ENCODE measurements around the gene NFAM1.

The NFAM1 gene

DNA sequence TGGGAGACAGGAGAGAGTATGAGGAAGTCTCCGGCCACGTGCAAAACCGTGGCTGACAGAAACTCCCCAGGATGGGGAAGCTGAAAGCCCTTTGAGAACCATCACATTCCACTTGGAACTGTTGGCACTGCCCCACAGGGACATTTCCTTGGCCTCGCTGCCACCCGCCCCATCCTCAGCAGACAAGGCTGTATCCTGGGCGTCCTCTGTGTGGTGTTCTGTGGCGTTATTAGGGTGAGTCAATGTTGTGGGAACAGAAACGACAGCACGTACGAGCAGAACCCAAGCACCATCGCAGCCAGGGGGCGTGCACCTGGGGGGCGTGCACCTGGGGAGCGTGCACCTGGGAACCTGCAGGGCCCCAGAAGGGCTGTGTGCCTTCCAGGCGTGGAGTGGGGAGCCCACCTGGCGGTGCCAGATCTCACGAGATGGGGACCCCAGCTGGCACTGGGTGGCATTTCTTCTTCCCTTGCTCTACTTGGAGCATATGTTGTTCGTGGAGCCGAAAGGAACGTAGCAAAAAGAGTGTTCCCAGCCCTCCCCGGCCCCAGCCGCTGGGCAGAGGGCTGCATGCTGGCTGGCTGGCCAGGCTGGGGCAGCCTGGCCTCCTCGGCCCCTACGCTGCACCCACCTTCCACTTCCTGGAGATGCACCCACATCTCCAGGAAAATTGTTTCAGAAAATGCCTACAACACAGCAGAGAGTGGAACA is 35.4 kb downstream of the NFAM1 start:
- TF ChIP-seq, protein P1, sequence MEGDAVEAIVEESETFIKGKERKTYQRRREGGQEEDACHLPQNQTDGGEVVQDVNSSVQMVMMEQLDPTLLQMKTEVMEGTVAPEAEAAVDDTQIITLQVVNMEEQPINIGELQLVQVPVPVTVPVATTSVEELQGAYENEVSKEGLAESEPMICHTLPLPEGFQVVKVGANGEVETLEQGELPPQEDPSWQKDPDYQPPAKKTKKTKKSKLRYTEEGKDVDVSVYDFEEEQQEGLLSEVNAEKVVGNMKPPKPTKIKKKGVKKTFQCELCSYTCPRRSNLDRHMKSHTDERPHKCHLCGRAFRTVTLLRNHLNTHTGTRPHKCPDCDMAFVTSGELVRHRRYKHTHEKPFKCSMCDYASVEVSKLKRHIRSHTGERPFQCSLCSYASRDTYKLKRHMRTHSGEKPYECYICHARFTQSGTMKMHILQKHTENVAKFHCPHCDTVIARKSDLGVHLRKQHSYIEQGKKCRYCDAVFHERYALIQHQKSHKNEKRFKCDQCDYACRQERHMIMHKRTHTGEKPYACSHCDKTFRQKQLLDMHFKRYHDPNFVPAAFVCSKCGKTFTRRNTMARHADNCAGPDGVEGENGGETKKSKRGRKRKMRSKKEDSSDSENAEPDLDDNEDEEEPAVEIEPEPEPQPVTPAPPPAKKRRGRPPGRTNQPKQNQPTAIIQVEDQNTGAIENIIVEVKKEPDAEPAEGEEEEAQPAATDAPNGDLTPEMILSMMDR (IDR thresholded peaks at IDR 0.05), result no peak
- H2AFZ ChIP-seq, result no peak overlapping the region
- no peak overlapping the region for H3K4me3 ChIP-seq (ENCODE audit: low read depth, low read length)
- H3K79me2 ChIP-seq, result no peaks in the 10 kb centered on the region
- H3K36me3 ChIP-seq (ENCODE audit: control insufficient read depth, insufficient read depth, low read length), result no peaks in the 10 kb centered on the region
- no peaks in the 10 kb centered on the region for H3K27me3 ChIP-seq (ENCODE audit: control insufficient read depth, insufficient read depth, low read length)
- no peaks in the 10 kb centered on the region for H3K4me1 ChIP-seq
- H3K27ac ChIP-seq, result no peak overlapping the region
- H3K9me3 ChIP-seq (ENCODE audit: control insufficient read depth, low read length), result no peaks in the 10 kb centered on the region
- no peak overlapping the region for H3K9ac ChIP-seq
- H3K4me2 ChIP-seq (ENCODE audit: low read length), result no peak overlapping the region

DNA sequence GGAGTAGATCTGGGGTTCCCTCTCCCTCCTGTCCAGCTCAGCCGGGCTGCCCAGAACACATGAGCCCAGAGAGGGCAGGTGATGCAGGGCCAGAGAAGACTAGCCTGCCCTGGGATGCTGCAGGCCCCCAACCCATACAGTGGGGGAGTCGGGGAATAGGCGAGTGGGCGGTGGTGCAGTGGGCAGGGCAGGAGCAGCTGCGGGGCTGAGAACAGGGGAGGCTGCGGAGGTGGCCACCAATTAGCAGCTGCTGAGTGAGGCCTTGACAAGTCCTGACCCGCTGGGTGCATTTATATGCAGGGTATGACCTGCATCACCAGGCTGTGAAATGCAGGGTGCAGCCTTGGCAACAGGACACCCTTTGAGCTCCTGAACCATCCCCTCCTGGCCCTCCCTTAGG is 43.1 kb downstream of the NFAM1 start:
- H3K9me3 ChIP-seq (ENCODE audit: control insufficient read depth, low read length), result no peaks in the 10 kb centered on the region
- H3K4me1 ChIP-seq, result no peaks in the 10 kb centered on the region
- no peak overlapping the region for H2AFZ ChIP-seq
- H3K9ac ChIP-seq, result no peak overlapping the region
- H3K27me3 ChIP-seq (ENCODE audit: control insufficient read depth, insufficient read depth, low read length), result no peaks in the 10 kb centered on the region
- H3K4me2 ChIP-seq (ENCODE audit: low read length), result no peak overlapping the region
- H3K27ac ChIP-seq, result no peak overlapping the region
- no peaks in the 10 kb centered on the region for H3K36me3 ChIP-seq (ENCODE audit: control insufficient read depth, insufficient read depth, low read length)
- H3K4me3 ChIP-seq (ENCODE audit: low read depth, low read length), result no peak overlapping the region
- no peaks in the 10 kb centered on the region for H3K79me2 ChIP-seq
- TF ChIP-seq, protein P1 (IDR thresholded peaks at IDR 0.05), result no peak

DNA sequence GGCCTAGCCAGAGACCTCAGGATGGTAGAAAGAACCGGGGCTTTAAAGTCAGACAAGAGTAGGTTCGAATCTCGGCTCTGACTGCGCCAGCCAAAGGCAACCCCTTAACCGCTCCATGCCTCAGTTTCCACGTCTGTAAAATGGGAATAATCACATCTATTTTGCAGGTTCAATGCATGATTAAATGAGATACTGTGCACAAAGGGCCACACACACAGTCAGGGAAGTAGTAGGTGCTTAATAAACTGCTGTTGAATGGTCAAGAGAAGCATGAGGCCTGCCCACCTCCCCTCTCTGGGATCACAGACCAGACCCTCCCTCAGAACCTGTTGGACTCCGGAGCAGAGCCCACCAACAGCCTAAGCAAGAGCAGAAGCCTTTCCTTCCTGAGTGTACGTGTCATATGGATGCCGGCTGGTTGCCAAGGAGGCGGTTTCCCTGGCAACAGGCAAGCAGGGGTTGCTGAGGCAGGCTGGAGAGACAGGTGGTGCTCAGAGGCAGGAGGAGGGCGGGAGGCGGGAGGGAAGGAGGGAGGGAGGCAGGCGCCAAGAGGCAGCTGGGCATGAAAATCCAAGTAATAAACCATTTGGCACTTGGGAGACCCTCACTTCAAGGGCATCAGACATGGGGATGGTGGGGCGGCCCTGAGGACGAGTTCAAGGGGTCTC is 43.9 kb downstream of the NFAM1 start:
- no peaks in the 10 kb centered on the region for H3K79me2 ChIP-seq
- H3K9ac ChIP-seq, result no peak overlapping the region

GRCh38 chr22:42387631-42388030 is 44.6 kb downstream of the NFAM1 start:
- H3K4me1 ChIP-seq, result no peaks in the 10 kb centered on the region
- H3K27ac ChIP-seq, result no peak overlapping the region
- H3K27me3 ChIP-seq (ENCODE audit: control insufficient read depth, insufficient read depth, low read length), result no peaks in the 10 kb centered on the region
- H3K36me3 ChIP-seq (ENCODE audit: control insufficient read depth, insufficient read depth, low read length), result no peaks in the 10 kb centered on the region
- H3K9me3 ChIP-seq (ENCODE audit: control insufficient read depth, low read length), result no peaks in the 10 kb centered on the region
- no peak overlapping the region for H3K4me3 ChIP-seq (ENCODE audit: low read depth, low read length)
- no peak overlapping the region for H3K4me2 ChIP-seq (ENCODE audit: low read length)
- H3K79me2 ChIP-seq, result no peaks in the 10 kb centered on the region
- H3K9ac ChIP-seq, result no peak overlapping the region
- TF ChIP-seq, protein P1 (IDR thresholded peaks at IDR 0.05), result no peak
- H2AFZ ChIP-seq, result no peak overlapping the region

More for the DNA sequence above, 43.9 kb downstream of the NFAM1 start:
- Histone ChIP-seq H3K36me3 (ENCODE audit: control insufficient read depth, insufficient read depth, low read length) (no peaks in the 10 kb centered on the region), H3K9me3 (ENCODE audit: control insufficient read depth, low read length) (no peaks in the 10 kb centered on the region), H3K4me1 (no peaks in the 10 kb centered on the region), H3K27me3 (ENCODE audit: control insufficient read depth, insufficient read depth, low read length) (no peaks in the 10 kb centered on the region), H2AFZ (no peak overlapping the region), H3K4me2 (ENCODE audit: low read length) (no peak overlapping the region), H3K4me3 (ENCODE audit: low read depth, low read length) (no peak overlapping the region), H3K27ac (no peak overlapping the region)
- TF ChIP-seq, protein P1 (IDR thresholded peaks at IDR 0.05), result no peak
